Amniotic epithelial cell (primary cell): Measurements from ENCODE around the gene MAGI2.
A peak's percentile ranks its signal among the peaks of the same experiment; 100 is the strongest.

Source experiments
- DNase-seq: peaks from one replicate; pipeline ENCODE4 v3.0.0-alpha.2; 2010; ENCODE audit warnings: low read depth

Gene MAGI2

GRCh38 chr7:79451580-79451979 lies 1.9 kb downstream of the MAGI2 start:
- DNase-seq: no peak

- DNase-seq: peak; percentile 50
Observed at GRCh38 chr7:79442766-79443165, 10.7 kb downstream of the MAGI2 start.

GRCh38 chr7:79436378-79436777 lies 17.1 kb downstream of the MAGI2 start:
- DNase-seq: peak; percentile 17

- peak; percentile 20 for DNase-seq
Observed at GRCh38 chr7:79434867-79435266, 18.6 kb downstream of the MAGI2 start.

- DNase-seq: peak; percentile 69
Observed at GRCh38 chr7:79434098-79434497, 19.4 kb downstream of the MAGI2 start.

GRCh38 chr7:79430391-79430790 lies 23.1 kb downstream of the MAGI2 start:
- DNase-seq: peak; percentile 70

- DNase-seq: no peak
Observed at GRCh38 chr7:79425665-79426064, 27.8 kb downstream of the MAGI2 start.

GRCh38 chr7:79421751-79422150 lies 31.7 kb downstream of the MAGI2 start:
- no peak for DNase-seq

GRCh38 chr7:79420464-79420863 lies 33.0 kb downstream of the MAGI2 start:
- peak; percentile 92 for DNase-seq

GRCh38 chr7:79414910-79415309 lies 38.6 kb downstream of the MAGI2 start:
- no peak for DNase-seq

- no peak for DNase-seq
Observed at GRCh38 chr7:79412915-79413314, 40.6 kb downstream of the MAGI2 start.

GRCh38 chr7:79412438-79412837 lies 41.0 kb downstream of the MAGI2 start:
- DNase-seq: no peak

- no peak for DNase-seq
Observed at GRCh38 chr7:79410345-79410744, 43.1 kb downstream of the MAGI2 start.

GRCh38 chr7:79407351-79407750 lies 46.1 kb downstream of the MAGI2 start:
- peak; percentile 55 for DNase-seq

GRCh38 chr7:79406371-79406770 lies 47.1 kb downstream of the MAGI2 start:
- DNase-seq: no peak

GRCh38 chr7:79405368-79405767 lies 48.1 kb downstream of the MAGI2 start:
- DNase-seq: no peak

GRCh38 chr7:79403879-79404278 lies 49.6 kb downstream of the MAGI2 start:
- DNase-seq: no peak

- peak; percentile 26 for DNase-seq
Observed at GRCh38 chr7:79403451-79403850, 50.0 kb downstream of the MAGI2 start.

GRCh38 chr7:79401254-79401653 lies 52.2 kb downstream of the MAGI2 start:
- DNase-seq: no peak

GRCh38 chr7:79400222-79400621 lies 53.2 kb downstream of the MAGI2 start:
- DNase-seq: no peak

- DNase-seq: peak; percentile 13
Observed at GRCh38 chr7:79398138-79398749, 55.2 kb downstream of the MAGI2 start.

GRCh38 chr7:79386688-79387422 lies 66.6 kb downstream of the MAGI2 start:
- peak; percentile 43 for DNase-seq

- no peak for DNase-seq
Observed at GRCh38 chr7:79381921-79382320, 71.5 kb downstream of the MAGI2 start.

GRCh38 chr7:79377097-79377496 lies 76.4 kb downstream of the MAGI2 start:
- peak; percentile 93 for DNase-seq
